Measurements from ENCODE around the gene PHF19. TPM values are rescaled to one million over a fixed set of nuclear protein-coding genes. Genes with fewer than 3 reads are reported as not detected.

The PHF19 gene
- polyA plus RNA-seq, 1 of the 3 experiments (the other 2 are of a cell fraction): 33.4 TPM

- no peak for DNase-seq
- TF ChIP-seq MAX (IDR thresholded peaks at IDR 0.05; ENCODE audit: low read depth): no peak
- no peak for TF ChIP-seq RXRA (IDR thresholded peaks at IDR 0.05; ENCODE audit: borderline replicate concordance, low read depth)
- no peak for TF ChIP-seq EZH2phosphoT487 (IDR thresholded peaks at IDR 0.05; ENCODE audit: borderline replicate concordance, low read depth)
- TF ChIP-seq NFIC (IDR thresholded peaks at IDR 0.05; ENCODE audit: borderline replicate concordance): no peak
- H3K27ac ChIP-seq (ENCODE audit: low read depth in 2 of 2, low read length in 1 of 2): no peak overlapping the region
- H3K36me3 ChIP-seq (replicated peaks in 1 of 2; ENCODE audit: control insufficient read depth in 1 of 2, insufficient read depth in 2 of 2, low read length in 1 of 2): peaks cover 0 to 60% of the 10 kb centered on the region in 2 experiments
- H3K4me1 ChIP-seq (ENCODE audit: control insufficient read depth in 1 of 2, insufficient read depth in 2 of 2, low read depth in 1 of 2, low read length in 1 of 2): peaks cover 0 to 12% of the 10 kb centered on the region in 2 experiments; a peak in 1 of 4 replicates
- no peaks in the 10 kb centered on the region for H3K27me3 ChIP-seq (ENCODE audit: insufficient read depth)
- H3F3A ChIP-seq (replicated peaks; ENCODE audit: insufficient read depth): no peaks in the 10 kb centered on the region
- H3K79me2 ChIP-seq (ENCODE audit: insufficient read depth): no peaks in the 10 kb centered on the region
- no peaks in the 10 kb centered on the region for H4K20me1 ChIP-seq (ENCODE audit: insufficient read depth)
- no peak overlapping the region for H2AFZ ChIP-seq (ENCODE audit: low read depth)
- 92% methylated on average over 6 of the region's 6 CpGs for WGBS (ENCODE audit: low lambda C conversion rate)
- H3K9me2 ChIP-seq: no peaks in the 10 kb centered on the region
- H3K9ac ChIP-seq: no peak overlapping the region
- POLR2A ChIA-PET: no interaction called here
- no peak overlapping the region for H3K4me3 ChIP-seq (ENCODE audit: low read depth in 2 of 2, low read length in 1 of 2)
- CTCF ChIA-PET: interaction anchor here (1.1 kb wide), 1 partner anchor 198 kb away, joined by 3 read pairs; no protein-coding TSS in a partner anchor
- no peak overlapping the region for H3K4me2 ChIP-seq
- no peaks in the 10 kb centered on the region for H3K9me3 ChIP-seq
Measured at GRCh38 chr9:120861935-120862334, 15.1 kb downstream of the PHF19 start.

GRCh38 chr9:120860083-120860482, 16.9 kb downstream of the PHF19 start:
- Histone ChIP-seq H2AFZ (ENCODE audit: low read depth) (no peak overlapping the region), H3K79me2 (ENCODE audit: insufficient read depth) (no peaks in the 10 kb centered on the region), H3K9me2 (no peaks in the 10 kb centered on the region), H3K27ac (ENCODE audit: low read depth in 2 of 2, low read length in 1 of 2) (no peak overlapping the region), H4K20me1 (ENCODE audit: insufficient read depth) (no peaks in the 10 kb centered on the region), H3K9ac (no peak overlapping the region), H3K4me1 (ENCODE audit: control insufficient read depth in 1 of 2, insufficient read depth in 2 of 2, low read depth in 1 of 2, low read length in 1 of 2) (peaks cover 0 to 28% of the 10 kb centered on the region in 2 experiments; a peak in 1 of 4 replicates), H3K4me2 (no peak overlapping the region), H3K36me3 (replicated peaks in 1 of 2; ENCODE audit: control insufficient read depth in 1 of 2, insufficient read depth in 2 of 2, low read length in 1 of 2) (peaks cover 4 to 49% of the 10 kb centered on the region in 2 experiments), H3K9me3 (no peaks in the 10 kb centered on the region), H3F3A (replicated peaks; ENCODE audit: insufficient read depth) (no peaks in the 10 kb centered on the region), H3K27me3 (ENCODE audit: insufficient read depth) (no peaks in the 10 kb centered on the region), H3K4me3 (ENCODE audit: low read depth in 2 of 2, low read length in 1 of 2) (no peak overlapping the region)
- no peak for DNase-seq
- 90% methylated on average over 8 of the region's 11 CpGs for WGBS (ENCODE audit: low lambda C conversion rate)
- ChIA-PET POLR2A (no interaction called here), CTCF (no interaction called here)
- TF ChIP-seq USF2 (IDR thresholded peaks at IDR 0.05; ENCODE audit: borderline replicate concordance, low read depth, low read length): no peak
- no peak for TF ChIP-seq RAD21 (IDR thresholded peaks at IDR 0.05; ENCODE audit: low read length)

GRCh38 chr9:120859361-120859760, 17.6 kb downstream of the PHF19 start:
- Histone ChIP-seq H4K20me1 (ENCODE audit: insufficient read depth) (no peaks in the 10 kb centered on the region), H2AFZ (ENCODE audit: low read depth) (no peak overlapping the region), H3K27ac (ENCODE audit: low read depth in 2 of 2, low read length in 1 of 2) (no peak overlapping the region), H3K4me3 (ENCODE audit: low read depth in 2 of 2, low read length in 1 of 2) (no peak overlapping the region), H3K36me3 (replicated peaks in 1 of 2; ENCODE audit: control insufficient read depth in 1 of 2, insufficient read depth in 2 of 2, low read length in 1 of 2) (peaks cover 11 to 52% of the 10 kb centered on the region in 2 experiments), H3K9ac (no peak overlapping the region), H3K79me2 (ENCODE audit: insufficient read depth) (no peaks in the 10 kb centered on the region), H3K9me2 (no peaks in the 10 kb centered on the region), H3K4me1 (ENCODE audit: control insufficient read depth in 1 of 2, insufficient read depth in 2 of 2, low read depth in 1 of 2, low read length in 1 of 2) (peaks cover 0 to 28% of the 10 kb centered on the region in 2 experiments; a peak in 1 of 4 replicates), H3K27me3 (ENCODE audit: insufficient read depth) (no peaks in the 10 kb centered on the region), H3F3A (replicated peaks; ENCODE audit: insufficient read depth) (peaks cover 3% of the 10 kb centered on the region), H3K9me3 (no peaks in the 10 kb centered on the region), H3K4me2 (no peak overlapping the region)
- CTCF ChIA-PET: no interaction called here
- WGBS (ENCODE audit: low lambda C conversion rate): 84% methylated on average over 4 of the region's 6 CpGs
- POLR2A ChIA-PET: interaction anchor here (1.5 kb wide), 1 partner anchor 16 kb away, joined by 3 read pairs; no protein-coding TSS in a partner anchor
- DNase-seq: no peak
- TF ChIP-seq RFX5 (IDR thresholded peaks at IDR 0.05; ENCODE audit: low read length): no peak
- TF ChIP-seq USF1 (IDR thresholded peaks at IDR 0.05; ENCODE audit: borderline replicate concordance, low read depth): no peak
- no peak for TF ChIP-seq MEF2A (IDR thresholded peaks at IDR 0.05; ENCODE audit: borderline replicate concordance, low read depth)
- TF ChIP-seq SIN3A (IDR thresholded peaks at IDR 0.05; ENCODE audit: borderline replicate concordance, low read depth, low read length): no peak
- no peak for TF ChIP-seq NFIC (IDR thresholded peaks at IDR 0.05; ENCODE audit: borderline replicate concordance)
- no peak for TF ChIP-seq EZH2phosphoT487 (IDR thresholded peaks at IDR 0.05; ENCODE audit: borderline replicate concordance, low read depth)
- no peak for TF ChIP-seq RXRA (IDR thresholded peaks at IDR 0.05; ENCODE audit: borderline replicate concordance, low read depth)
- TF ChIP-seq FOXJ3 (CRISPR knock-in tag; IDR thresholded peaks at IDR 0.05): no peak
- no peak for TF ChIP-seq MXI1 (IDR thresholded peaks at IDR 0.05; ENCODE audit: low read depth, low read length)
- no peak for TF ChIP-seq CTCF (IDR thresholded peaks at IDR 0.05)
- no peak for TF ChIP-seq NRF1 (IDR thresholded peaks at IDR 0.05; ENCODE audit: low read depth, low read length)
- TF ChIP-seq SMC3 (IDR thresholded peaks at IDR 0.05; ENCODE audit: low read depth, low read length): no peak
